Fibroblast of skin of abdomen (primary cell): ENCODE data around the gene PATJ.
A peak's percentile ranks its signal among the peaks of the same experiment; 100 is the strongest.
"Not testable (repeated sequence)": the region's sequence is repeated elsewhere in the genome, so short reads cannot be mapped to it uniquely, and the experiment has no call there.

Experiments used
- DNase-seq: peaks from one replicate; pipeline ENCODE4 v3.0.0-alpha.2; 2013

Gene PATJ

DNA sequence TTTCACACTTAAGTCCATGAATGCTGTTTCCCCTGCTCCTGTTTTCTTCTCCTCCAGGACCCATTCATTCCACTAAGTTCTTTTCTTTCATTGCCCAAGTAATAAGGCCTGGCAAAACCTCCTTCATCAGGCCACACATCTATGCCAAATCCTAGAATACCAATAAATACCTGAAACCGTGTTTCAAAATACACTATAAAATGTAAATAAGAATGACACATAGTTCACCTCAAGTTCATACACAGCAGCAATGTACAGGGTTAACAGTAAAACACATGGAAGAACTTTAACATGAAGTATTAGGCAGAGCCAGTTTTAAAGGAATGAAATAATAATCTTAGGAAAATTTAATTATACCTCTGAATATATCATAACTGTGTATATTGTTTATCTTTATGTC lies 365.6 kb downstream of the PATJ start:
- DNase-seq: no peak

GRCh38 chr1:62109124-62109523 lies 366.8 kb downstream of the PATJ start:
- DNase-seq: no peak

DNA sequence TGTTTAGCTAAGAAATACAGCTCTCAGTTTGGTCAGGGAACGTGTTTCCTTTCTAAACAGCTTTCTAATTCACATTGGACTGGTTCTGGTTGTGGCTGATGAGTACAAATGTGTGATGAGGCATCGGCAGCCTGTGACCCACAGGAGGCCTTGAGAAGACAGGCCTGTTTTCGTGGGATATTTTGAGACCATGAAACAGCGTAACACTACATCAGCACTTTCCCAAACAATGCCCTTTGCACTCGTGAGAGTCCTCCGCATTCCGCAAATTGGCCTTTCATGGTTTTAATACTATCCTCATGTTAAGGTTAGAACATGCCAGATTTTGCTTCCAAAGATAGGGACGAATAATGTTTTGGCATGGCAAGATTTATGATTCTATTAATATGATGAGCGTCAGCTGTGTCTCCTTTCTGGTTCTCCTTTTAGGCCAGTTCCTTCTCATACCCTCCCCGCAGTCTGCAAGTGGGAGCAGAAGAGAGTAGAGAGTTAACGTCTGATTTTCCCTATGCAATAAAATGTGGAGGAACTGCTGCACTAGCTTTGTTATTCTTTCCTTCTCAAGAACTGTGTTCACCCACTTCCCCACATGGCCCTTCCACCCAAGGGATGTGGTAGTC lies 368.0 kb downstream of the PATJ start:
- no peak for DNase-seq

DNA sequence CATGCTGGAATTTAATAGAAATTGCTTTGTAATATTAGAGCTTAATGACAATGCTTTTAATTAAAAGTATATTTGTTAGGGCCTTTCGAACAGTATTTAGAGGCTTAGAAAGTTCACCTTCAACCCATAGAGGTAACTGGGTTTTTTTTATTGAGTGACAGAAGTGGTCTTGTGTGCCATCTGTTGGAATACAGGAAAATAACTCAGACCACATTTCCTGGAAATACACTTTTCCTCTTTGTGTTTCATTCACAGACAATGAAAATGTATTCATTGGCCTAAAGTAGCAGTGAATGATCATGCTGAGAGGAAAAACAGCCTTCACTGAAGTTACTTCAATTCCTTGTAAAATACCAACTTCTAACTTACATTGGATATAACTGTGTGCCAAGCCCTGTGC lies 368.8 kb downstream of the PATJ start:
- DNase-seq: no peak

- no peak for DNase-seq
These were observed 371.2 kb downstream of the PATJ start for GRCh38 chr1:62113507-62113906.

- peak; percentile 44 for DNase-seq
These were observed 374.9 kb downstream of the PATJ start for GRCh38 chr1:62117018-62117750.

DNA sequence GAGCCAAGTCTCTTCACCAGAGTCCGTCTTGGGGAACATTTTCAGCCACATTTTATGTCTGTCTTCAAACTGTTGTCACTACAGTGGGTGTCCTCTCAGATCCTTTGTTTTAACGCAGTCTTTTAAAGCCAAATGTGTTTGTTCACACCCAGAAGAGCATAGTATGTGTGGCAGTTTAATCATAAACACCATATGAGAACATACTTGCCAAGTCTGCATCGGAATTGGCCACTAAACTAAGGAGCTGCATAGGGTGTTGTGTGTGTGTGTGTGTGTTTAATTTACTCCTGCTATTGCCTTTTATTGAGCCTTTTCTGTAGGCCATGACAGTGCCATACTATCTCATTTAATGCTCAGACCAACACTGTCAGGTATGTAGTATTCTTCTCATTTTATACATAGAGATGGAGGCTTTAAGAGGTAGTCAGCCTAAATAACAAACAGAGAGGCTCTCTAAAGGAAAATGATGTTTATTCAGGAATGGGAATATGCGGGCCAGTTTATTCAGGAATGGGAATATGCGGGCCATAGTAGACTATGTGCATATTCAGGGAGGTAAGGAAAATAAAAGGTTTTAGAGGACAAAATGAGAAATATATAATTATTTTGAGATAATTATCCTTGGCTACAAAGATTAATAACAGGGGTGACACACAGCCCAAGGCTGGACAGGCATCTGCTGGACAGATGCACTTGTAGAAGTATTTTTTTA lies 384.5 kb downstream of the PATJ start:
- no peak for DNase-seq

DNA sequence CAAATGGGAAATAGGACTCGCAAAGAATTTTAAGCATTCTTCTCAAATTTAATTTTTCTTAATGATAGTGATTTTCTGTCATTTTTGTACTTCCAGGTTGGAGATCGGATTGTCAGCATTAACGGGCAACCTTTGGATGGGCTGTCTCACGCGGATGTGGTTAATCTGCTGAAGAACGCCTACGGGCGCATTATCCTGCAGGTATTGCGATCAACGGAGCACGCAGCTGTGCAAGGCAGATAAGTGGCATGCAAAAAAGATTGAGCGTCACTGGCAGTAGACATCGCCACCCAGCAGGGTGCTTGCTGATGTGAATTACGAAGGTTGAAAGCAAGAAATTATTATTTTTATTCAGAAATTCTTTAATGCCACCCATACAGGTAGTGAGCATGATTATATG lies 386.5 kb downstream of the PATJ start:
- no peak for DNase-seq

DNA sequence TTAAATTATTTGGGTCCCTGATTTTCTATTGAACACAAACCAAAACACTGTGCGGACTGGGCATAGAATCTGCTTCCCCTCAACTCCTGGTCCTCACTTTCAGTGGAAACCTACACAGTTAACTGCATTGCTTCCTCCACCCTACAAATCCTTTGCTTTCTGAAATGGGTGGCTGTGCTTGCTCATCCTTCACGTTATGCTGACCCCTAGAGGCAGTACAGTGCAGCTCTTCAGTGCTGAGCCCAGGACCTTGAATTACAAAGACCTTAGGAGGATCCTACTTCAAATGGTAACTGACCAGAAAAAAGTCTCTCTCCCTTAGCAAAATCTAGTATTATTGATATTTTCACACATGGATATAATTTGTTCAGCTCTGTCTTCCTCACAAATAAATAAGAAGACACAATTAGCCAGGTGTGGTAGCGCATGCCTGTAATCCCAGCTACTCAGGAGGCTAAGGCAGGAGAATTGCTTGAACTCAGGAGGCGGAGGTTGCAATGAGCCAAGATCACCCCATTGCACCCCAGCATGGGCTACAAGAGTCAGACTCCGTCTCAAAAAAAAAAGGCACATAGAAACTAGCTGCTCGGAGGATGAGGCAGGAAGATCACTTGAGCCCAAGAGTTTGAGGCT lies 388.9 kb downstream of the PATJ start:
- peak; percentile 60 for DNase-seq

- DNase-seq: no peak
These were observed 395.7 kb downstream of the PATJ start for GRCh38 chr1:62138029-62138428.

DNA sequence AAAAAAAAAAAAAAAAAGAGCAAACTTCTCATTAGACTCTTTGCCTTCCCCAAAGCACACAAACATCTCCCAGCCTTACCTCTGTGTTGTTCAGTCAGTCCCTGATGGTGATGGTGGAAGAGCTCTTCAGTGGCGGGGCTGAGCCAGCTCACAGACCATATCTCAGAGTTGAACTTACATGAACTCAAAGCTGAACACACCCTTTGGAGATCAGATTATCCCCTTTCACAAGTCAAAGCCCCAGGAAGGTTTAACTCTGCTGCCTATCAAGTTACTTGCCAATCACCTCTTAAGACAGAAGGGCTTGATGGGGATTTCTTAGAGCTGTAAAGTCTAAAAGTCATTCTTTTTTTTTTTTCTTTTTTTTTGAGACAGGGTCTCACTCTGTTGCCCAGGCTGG lies 397.1 kb downstream of the PATJ start:
- no peak for DNase-seq

GRCh38 chr1:62140666-62141065 lies 398.4 kb downstream of the PATJ start:
- no peak for DNase-seq

DNA sequence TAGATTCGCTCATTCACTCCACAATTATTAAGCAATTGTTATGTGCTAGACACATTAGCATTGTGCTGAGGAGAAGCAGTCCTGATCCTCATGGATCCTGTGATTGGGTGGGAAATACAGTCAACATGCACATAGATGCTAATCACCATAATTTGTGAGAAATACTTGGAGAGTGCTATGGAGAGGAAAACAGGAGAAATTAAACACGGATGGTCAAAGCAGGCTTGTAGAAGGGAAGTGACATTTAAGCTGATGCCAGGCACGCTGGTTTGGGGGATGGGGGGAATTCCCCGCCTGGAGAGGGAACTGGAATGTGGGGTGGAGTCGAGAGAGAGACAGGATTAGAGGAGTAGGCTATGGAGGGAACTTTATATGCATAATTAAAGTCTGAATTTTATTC lies 400.2 kb downstream of the PATJ start:
- DNase-seq: peak; percentile 28

DNA sequence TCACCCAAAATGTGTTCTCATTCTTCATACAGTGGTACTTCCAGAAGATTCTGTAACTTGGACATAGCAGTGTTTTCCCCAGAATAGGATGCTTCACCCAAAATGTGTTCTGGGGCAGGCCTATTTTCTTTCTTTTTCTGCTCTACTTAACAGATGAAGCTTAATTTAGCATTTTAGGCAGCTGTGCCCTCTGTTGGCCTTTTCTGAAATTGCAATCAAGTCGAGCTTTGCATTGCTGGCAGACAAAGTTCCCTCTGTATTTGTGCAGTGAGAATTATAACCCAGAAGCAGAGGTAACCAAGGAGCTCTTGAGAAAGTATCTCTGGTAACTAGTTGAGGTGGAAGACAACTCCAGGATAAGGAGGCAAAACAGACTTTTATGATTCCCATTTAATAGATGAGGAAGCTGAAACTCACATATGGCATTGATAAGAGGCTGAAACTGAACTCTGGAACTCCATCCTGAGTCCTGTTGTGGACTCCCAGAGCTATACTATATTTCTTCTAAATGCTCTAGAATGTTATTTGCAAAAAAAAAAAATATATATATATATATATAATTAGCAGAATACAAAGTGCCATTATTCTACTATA lies 402.1 kb downstream of the PATJ start:
- peak; percentile 46 for DNase-seq

DNA sequence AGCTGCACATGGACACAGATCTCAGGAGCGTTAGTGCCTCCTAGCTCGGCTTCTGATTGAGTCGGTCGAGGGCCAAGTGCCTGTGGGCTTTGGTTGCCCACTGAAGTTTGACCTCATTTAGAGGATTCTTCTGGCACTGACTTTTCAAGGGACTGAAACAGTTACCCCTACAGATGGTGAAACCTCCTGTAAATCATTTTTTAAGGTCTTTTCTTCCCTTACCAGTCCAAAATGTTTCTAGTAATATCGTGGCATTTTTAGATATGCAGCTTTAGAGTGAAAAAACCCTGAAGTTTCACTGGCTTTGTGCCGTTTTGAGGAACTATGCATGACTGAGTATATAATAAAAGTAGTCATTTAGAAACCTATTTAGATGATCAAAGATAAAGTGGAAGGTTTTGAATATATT lies 417.7 kb downstream of the PATJ start:
- DNase-seq: no peak

- DNase-seq: no peak
These were observed 419.4 kb downstream of the PATJ start for GRCh38 chr1:62161711-62162110.

DNA sequence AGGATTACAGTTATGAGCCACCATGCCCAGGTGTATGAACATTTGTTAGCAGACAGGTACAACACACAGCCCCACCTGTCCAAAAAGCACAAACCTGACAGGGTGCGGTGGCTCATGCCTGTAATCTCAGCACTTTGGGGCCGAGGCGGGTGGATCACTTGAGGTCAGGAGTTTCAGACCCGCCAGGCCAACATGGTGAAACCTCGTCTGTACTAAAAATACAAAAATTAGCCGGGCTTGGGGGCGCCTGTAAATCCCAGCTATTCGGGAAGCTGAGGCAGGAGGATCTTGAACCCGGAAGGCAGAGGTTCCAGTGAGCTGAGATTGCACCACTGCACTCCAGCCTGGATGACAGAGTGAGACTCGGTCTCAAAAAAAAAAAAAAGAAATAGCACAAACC lies 428.1 kb downstream of the PATJ start:
- DNase-seq: not testable (repeated sequence)

- peak; percentile 39 for DNase-seq
These were observed 433.4 kb downstream of the PATJ start for GRCh38 chr1:62175568-62176179.

DNA sequence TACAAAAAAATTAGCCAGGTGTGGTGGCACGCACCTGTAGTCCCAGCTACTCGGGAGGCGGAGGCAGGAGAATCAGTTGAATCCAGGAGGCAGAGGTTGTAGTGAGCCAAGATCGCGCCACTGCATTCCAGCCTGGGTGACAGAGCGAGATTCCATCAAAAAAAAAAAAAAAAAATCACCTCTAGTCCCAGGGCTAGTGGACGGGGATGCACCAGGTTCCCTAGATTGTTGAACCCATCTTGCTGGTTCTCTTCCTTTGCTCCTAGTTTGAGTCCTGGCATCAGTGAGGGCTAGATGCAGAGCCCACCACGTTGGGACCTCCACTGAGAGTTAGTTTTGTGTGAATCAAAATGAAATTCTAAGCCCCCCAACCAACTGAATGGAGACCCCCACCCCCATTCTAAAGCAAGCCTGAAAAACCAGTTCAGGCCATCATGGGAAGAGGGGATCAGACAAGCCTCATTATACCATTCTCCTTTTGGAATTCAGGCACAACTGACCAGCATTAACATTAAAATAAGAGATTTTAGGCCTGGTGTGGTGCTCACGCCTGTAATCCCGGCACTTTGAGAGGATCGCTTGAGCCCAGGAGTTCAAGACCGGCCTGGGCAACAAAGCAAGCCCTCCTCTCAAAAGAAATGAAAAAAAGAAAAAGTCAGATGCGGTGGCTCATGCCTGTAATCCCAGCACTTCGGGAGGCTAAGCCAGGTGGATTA lies 434.5 kb downstream of the PATJ start:
- no peak for DNase-seq

- no peak for DNase-seq
These were observed 435.3 kb downstream of the PATJ start for GRCh38 chr1:62177621-62178020.

- no peak for DNase-seq
These were observed 436.1 kb downstream of the PATJ start for GRCh38 chr1:62178372-62178771.

DNA sequence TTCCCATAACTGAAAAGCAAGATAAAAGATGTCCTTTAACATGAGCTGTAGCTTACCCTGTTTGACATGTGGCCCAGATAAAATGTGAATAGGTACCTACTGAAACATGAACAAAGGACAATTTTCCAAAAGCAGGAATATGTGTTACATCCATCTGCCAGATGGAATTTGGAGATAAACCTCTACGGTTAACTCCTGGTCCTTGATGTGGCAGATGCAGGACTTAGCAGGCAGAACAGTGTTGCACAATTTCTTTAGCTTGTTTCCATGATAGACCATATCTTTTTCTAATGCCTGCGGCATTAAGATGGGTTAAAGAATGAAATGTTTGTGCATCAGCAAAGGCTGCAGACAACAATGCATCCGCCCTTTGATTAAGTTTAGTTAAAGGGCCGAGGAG lies 437.8 kb downstream of the PATJ start:
- DNase-seq: not testable (repeated sequence)
